Adrenal gland (tissue), 12 donors: ENCODE data around the gene ZW10. TPM values are rescaled to one million over a fixed set of nuclear protein-coding genes. Genes with fewer than 3 reads are reported as not detected.

Experiments
- DNase-seq, 7 donors: peaks; one replicate each; pipeline ENCODE4 v3.0.0-alpha.2; 2019 to 2020
- H3K27ac ChIP-seq, 5 donors: fragments of 200-600 bp; sonication (generic) in 4 of 5; 1 replicate in 3 of 5; 2 replicates in 2 of 5; pipeline versions ENCODE4 v1.5.1 to v1.8.0; 2016 to 2020; ENCODE audit warnings: mild to moderate bottlenecking in 1 of 5
- H3K27me3 ChIP-seq: fragments of 200-600 bp; 2 replicates; pipeline ENCODE4 v1.8.0; 2021
- H3K36me3 ChIP-seq, 2 donors: fragments of 200-600 bp; replicated peaks in 1 of 2; 1 replicate in 1 of 2; 2 replicates in 1 of 2; pipeline versions ENCODE4 v1.5.1 to v1.8.0; 2018 to 2022
- H3K4me1 ChIP-seq, 2 donors: fragments of 200-600 bp; replicated peaks in 1 of 2; 1 replicate in 1 of 2; 2 replicates in 1 of 2; pipeline versions ENCODE4 v1.5.1 to v1.8.0; 2018 to 2021
- H3K4me3 ChIP-seq, 4 donors: fragments of 200-600 bp; sonication (generic) in 3 of 4; one replicate each; pipeline ENCODE4 v1.5.1; 2016 to 2018
- H3K9me3 ChIP-seq, 3 donors: fragments of 200-600 bp; sonication (generic) in 1 of 3; replicated peaks in 1 of 3; 1 replicate in 2 of 3; 2 replicates in 1 of 3; pipeline versions ENCODE4 v1.5.1 to v1.8.0; 2016 to 2021
- POLR2A ChIP-seq, 2 donors: fragments of 450-650 bp; IDR thresholded peaks; one replicate each; pipeline ENCODE4 v1.6.1; 2017; ENCODE audit warnings: antibody characterized with exemption in 2 of 2, mild to moderate bottlenecking in 2 of 2, moderate library complexity in 1 of 2
- WGBS, 4 donors: extraction: QIAGEN DNeasy Blood & Tissue Kit in 2 of 4; methylation state at CpG; one replicate each; pipeline versions ENCODE4 v1.1.5 to v1.1.7; 2013 to 2017; 5-methylcytosine and 5-hydroxymethylcytosine counted together
- intact Hi-C, 2 donors: fragments of 100-400 bp; cut with DNase I; formaldehyde crosslinking; loops; one replicate each; pipeline versions ENCODE4 v1.14.1 to v1.15.0; 2022 to 2023
- polyA plus RNA-seq, 3 donors: library from polyadenylated mRNA; stranded (reverse); fragments of 200-250 nt in 2 of 3; fragments of 350-450 nt in 1 of 3; fragmentation: Illumina TruSeq in 1 of 3; extraction: RNeasy Lipid Tissue Mini Kit (QIAGEN cat#74804) in 1 of 3; gene quantifications; one replicate each; pipeline ENCODE4 v1.2.3, GENCODE V29; 2013 to 2014
- small RNA-seq, 2 donors: library from RNA; depleted of rRNA; stranded (forward); fragments of <200 nt; gene quantifications; one replicate each; pipeline ENCODE3, GENCODE V24; 2016
- total RNA-seq, 9 donors: library from RNA; depleted of rRNA in 4 of 9; stranded (reverse); fragments of >200 nt in 4 of 9; fragments of 120-200 nt in 1 of 9; fragmentation: NEBNext Ultra II Directional in 1 of 9; extraction: Animal tissue kit (Norgen Biotek cat#: 25700) in 1 of 9; gene quantifications; one replicate each; pipeline versions ENCODE4 v1.1.0 to v1.2.4, GENCODE V29; 2013 to 2023
- TF ChIP-seq, protein P1 (sequence below), 6 experiments: fragments of 450-650 bp in 4 of 6; fragments of 200-600 bp in 2 of 6; sonication (generic) in 1 of 6; IDR thresholded peaks; 1 replicate in 5 of 6; 2 replicates in 1 of 6; pipeline versions ENCODE4 v1.5.1 to v1.8.0; 2016 to 2021; ENCODE audit warnings: antibody characterized with exemption in 6 of 6, mild to moderate bottlenecking in 2 of 6, moderate library complexity in 1 of 6
- donor health status: healthy with polysubstance abuse.
- donor health status: Bipolar disorder and iron deficiency.
- donor health status: DM: yes; HTN: yes; CAD: no.
- donor health status: DM: no; HTN: no; CAD: no.
- donor health status: DM: no; HTN: no; CAD: no.
- donor health status: DM: yes; HTN: yes; CAD: no.

ZW10 gene
- total and polyA plus RNA-seq, 12 donors = 3.2 to 24.3 (median 11.0) TPM

DNA sequence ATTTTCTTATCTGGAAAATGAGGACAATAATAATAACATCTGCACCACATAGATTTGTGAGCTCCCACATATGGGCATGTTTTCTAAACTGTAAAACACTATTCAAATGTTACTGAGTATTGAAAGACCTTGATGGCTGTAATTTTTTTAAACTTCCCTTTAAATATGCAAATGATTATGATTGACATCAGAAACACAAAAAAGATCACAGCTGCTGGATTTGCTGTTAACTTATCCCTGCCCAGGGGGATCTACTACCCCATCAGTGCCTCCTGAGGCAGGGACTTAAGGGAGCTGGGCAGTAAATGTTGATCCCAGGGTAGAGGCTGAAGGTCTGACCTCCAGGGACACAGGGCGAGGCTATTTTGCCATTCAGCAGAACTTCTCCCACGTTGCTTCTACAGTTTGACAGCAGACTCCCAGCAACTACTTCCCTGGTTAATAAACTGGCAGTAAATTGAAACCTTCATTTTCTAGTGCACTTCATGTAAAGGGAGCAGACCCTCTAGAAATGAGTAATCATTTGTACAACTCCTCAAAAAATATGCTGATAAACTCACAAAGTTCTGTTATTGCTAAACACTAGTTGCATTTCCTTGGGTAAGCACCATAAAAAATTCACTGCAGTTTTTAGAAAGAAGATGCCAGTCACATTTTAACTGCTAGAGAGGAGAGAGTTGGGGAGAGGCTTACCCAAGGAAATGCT lies 87.7 kb downstream of the ZW10 start:
- intact Hi-C loops = no loop called here
- DNase-seq = no peak
- 51 to 67% (median 63%) methylated on average over 2 of the region's 2 CpGs for WGBS, 4 donors
- Histone ChIP-seq H3K4me1 (no peaks in the 10 kb centered on the region), H3K36me3 (no peaks in the 10 kb centered on the region), H3K27me3 (no peaks in the 10 kb centered on the region), H3K27ac (no peak overlapping the region), H3K9me3 (no peaks in the 10 kb centered on the region), H3K4me3 (no peak overlapping the region)
- no peak for TF ChIP-seq POLR2A (IDR thresholded peaks at IDR 0.05)
- TF ChIP-seq, protein P1, sequence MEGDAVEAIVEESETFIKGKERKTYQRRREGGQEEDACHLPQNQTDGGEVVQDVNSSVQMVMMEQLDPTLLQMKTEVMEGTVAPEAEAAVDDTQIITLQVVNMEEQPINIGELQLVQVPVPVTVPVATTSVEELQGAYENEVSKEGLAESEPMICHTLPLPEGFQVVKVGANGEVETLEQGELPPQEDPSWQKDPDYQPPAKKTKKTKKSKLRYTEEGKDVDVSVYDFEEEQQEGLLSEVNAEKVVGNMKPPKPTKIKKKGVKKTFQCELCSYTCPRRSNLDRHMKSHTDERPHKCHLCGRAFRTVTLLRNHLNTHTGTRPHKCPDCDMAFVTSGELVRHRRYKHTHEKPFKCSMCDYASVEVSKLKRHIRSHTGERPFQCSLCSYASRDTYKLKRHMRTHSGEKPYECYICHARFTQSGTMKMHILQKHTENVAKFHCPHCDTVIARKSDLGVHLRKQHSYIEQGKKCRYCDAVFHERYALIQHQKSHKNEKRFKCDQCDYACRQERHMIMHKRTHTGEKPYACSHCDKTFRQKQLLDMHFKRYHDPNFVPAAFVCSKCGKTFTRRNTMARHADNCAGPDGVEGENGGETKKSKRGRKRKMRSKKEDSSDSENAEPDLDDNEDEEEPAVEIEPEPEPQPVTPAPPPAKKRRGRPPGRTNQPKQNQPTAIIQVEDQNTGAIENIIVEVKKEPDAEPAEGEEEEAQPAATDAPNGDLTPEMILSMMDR (IDR thresholded peaks at IDR 0.05) = no peak

GRCh38 chr11:113684496-113684895 lies 89.0 kb downstream of the ZW10 start:
- Histone ChIP-seq H3K36me3 (no peaks in the 10 kb centered on the region), H3K4me1 (no peaks in the 10 kb centered on the region), H3K9me3 (no peaks in the 10 kb centered on the region), H3K27ac (no peak overlapping the region), H3K4me3 (no peak overlapping the region), H3K27me3 (no peaks in the 10 kb centered on the region)
- TF ChIP-seq, protein P1 (IDR thresholded peaks at IDR 0.05) = no peak
- no peak for TF ChIP-seq POLR2A (IDR thresholded peaks at IDR 0.05)
- intact Hi-C loops = no loop called here
- WGBS, 4 donors = 43 to 73% (median 61%) methylated on average over 5 of the region's 5 CpGs
- no peak for DNase-seq

GRCh38 chr11:113683481-113684046 lies 89.9 kb downstream of the ZW10 start:
- Histone ChIP-seq H3K27ac (no peak overlapping the region), H3K4me1 (no peaks in the 10 kb centered on the region), H3K27me3 (no peaks in the 10 kb centered on the region), H3K9me3 (no peaks in the 10 kb centered on the region), H3K36me3 (no peaks in the 10 kb centered on the region), H3K4me3 (no peak overlapping the region)
- DNase-seq = no peak
- intact Hi-C loops = no loop called here
- WGBS, 4 donors = 60 to 85% (median 83%) methylated on average over 1 to 6 of the region's 6 CpGs
- TF ChIP-seq, protein P1 (IDR thresholded peaks at IDR 0.05) = no peak
- TF ChIP-seq POLR2A (IDR thresholded peaks at IDR 0.05) = no peak

Small RNA genes lying within 50 kb of the gene (small RNA-seq; reads per million reads assigned to genes)
- gene LRRC37A13P = 0 reads per million in 2 donors
- gene RPS29P19 = 0 reads per million in 2 donors

Other genes starting within 250 kb of the ZW10 start
- 1 to 10 TPM in 1 of 9 donors, under 1 TPM in 4, not detected in 4; 0.43 to 1.3 (median 0.55) TPM for gene TMPRSS5, start 67.4 kb downstream of the ZW10 start, total RNA-seq
- gene TMPRSS5, start 67.4 kb downstream of the ZW10 start, polyA plus RNA-seq = 1 to 10 TPM in 2 of 3 donors, under 1 TPM in 1; 0.07 to 1.5 (median 1.0) TPM
- not detected for gene CLDN25, start 6.1 kb upstream of the ZW10 start, total RNA-seq
- gene CLDN25, start 6.1 kb upstream of the ZW10 start, polyA plus RNA-seq = not detected
- gene USP28, start 101.9 kb upstream of the ZW10 start, total RNA-seq = 10 to 100 TPM in 8 of 9 donors, 1 to 10 TPM in 1; 8.8 to 25.0 (median 19.6) TPM
- 10 to 100 TPM in 1 of 3 donors, 1 to 10 TPM in 2; 2.9 to 19.7 (median 3.5) TPM for gene USP28, start 101.9 kb upstream of the ZW10 start, polyA plus RNA-seq
- gene HTR3B, start 131.1 kb upstream of the ZW10 start, total RNA-seq = not detected
- gene HTR3B, start 131.1 kb upstream of the ZW10 start, polyA plus RNA-seq = not detected
- 1 to 10 TPM in 1 of 9 donors, under 1 TPM in 3, not detected in 5; 0.13 to 1.1 (median 0.24) TPM for gene HTR3A, start 201.4 kb upstream of the ZW10 start, total RNA-seq
- under 1 TPM in 2 of 3 donors, not detected in 1; 0.03 to 0.13 TPM for gene HTR3A, start 201.4 kb upstream of the ZW10 start, polyA plus RNA-seq